Mesenchymal stem cell (in vitro differentiated cells and primary cell): Measurements from ENCODE around the gene TRHDE.

Source experiments
- DNase-seq: peaks from one replicate; pipeline ENCODE4 v3.0.0-alpha.2; 2013
- H2AFZ ChIP-seq: one replicate; pipeline ENCODE4 v1.6.1; 2013; ENCODE audit warnings: low read depth, mild to moderate bottlenecking, control low read depth, inconsistent platforms, low read length, moderate library complexity
- H2AK5ac ChIP-seq: 2 replicates; pipeline ENCODE4 v1.6.1; 2013; ENCODE audit warnings: low read length, moderate library complexity, mild to moderate bottlenecking, inconsistent platforms; ENCODE audit not compliant: severe bottlenecking
- H2BK120ac ChIP-seq: one replicate; pipeline ENCODE4 v1.6.1; 2013; ENCODE audit warnings: low read depth, mild to moderate bottlenecking, inconsistent platforms, low read length, moderate library complexity
- H2BK12ac ChIP-seq, 2 experiments: one replicate each; pipeline ENCODE4 v1.6.1; 2013; ENCODE audit warnings: inconsistent platforms in 2 of 2, low read length in 2 of 2, mild to moderate bottlenecking in 2 of 2, moderate library complexity in 2 of 2, control low read depth in 1 of 2
- H2BK15ac ChIP-seq: one replicate; pipeline ENCODE4 v1.6.1; 2013; ENCODE audit warnings: mild to moderate bottlenecking, low read depth, inconsistent platforms; ENCODE audit not compliant: poor library complexity, severe bottlenecking
- H2BK5ac ChIP-seq: 2 replicates; pipeline ENCODE4 v1.6.1; 2013; ENCODE audit warnings: low read depth, mild to moderate bottlenecking, low read length, control low read depth, inconsistent platforms; ENCODE audit not compliant: poor library complexity, severe bottlenecking
- H3K14ac ChIP-seq, 2 experiments: one replicate each; pipeline ENCODE4 v1.6.1; 2013; ENCODE audit warnings: inconsistent platforms in 2 of 2, low read length in 2 of 2, control low read depth in 1 of 2, mild to moderate bottlenecking in 1 of 2, moderate library complexity in 1 of 2
- H3K18ac ChIP-seq, 2 experiments: one replicate each; pipeline ENCODE4 v1.6.1; 2013; ENCODE audit warnings: inconsistent platforms in 2 of 2, low read length in 2 of 2, control low read depth in 1 of 2, low read depth in 1 of 2, mild to moderate bottlenecking in 1 of 2
- H3K23ac ChIP-seq, 2 experiments: one replicate each; pipeline ENCODE4 v1.6.1; 2013; ENCODE audit warnings: inconsistent platforms in 2 of 2, low read length in 2 of 2, mild to moderate bottlenecking in 2 of 2, moderate library complexity in 2 of 2, control low read depth in 1 of 2
- H3K27ac ChIP-seq: 2 replicates; pipeline ENCODE4 v1.5.1; 2013; ENCODE audit warnings: mild to moderate bottlenecking, moderate library complexity, low read length, control low read depth, inconsistent platforms; ENCODE audit not compliant: poor library complexity, severe bottlenecking
- H3K27me3 ChIP-seq, 2 experiments: 2 replicates each; pipeline versions ENCODE4 v1.6.1 to v1.7.0; 2013; ENCODE audit warnings: low read length in 2 of 2, mild to moderate bottlenecking in 2 of 2, moderate library complexity in 2 of 2, control low read depth in 1 of 2, inconsistent platforms in 1 of 2; ENCODE audit not compliant: control insufficient read depth in 1 of 2, insufficient read depth in 1 of 2
- H3K36me3 ChIP-seq, 2 experiments: 2 replicates each; pipeline versions ENCODE4 v1.6.1 to v1.7.0; 2013; ENCODE audit warnings: low read length in 2 of 2, control low read depth in 1 of 2, inconsistent platforms in 1 of 2, low read depth in 1 of 2, mild to moderate bottlenecking in 1 of 2; ENCODE audit not compliant: insufficient read depth in 2 of 2, control insufficient read depth in 1 of 2
- H3K4ac ChIP-seq, 2 experiments: one replicate each; pipeline ENCODE4 v1.6.1; 2013; ENCODE audit warnings: inconsistent platforms in 2 of 2, low read length in 2 of 2, mild to moderate bottlenecking in 2 of 2, moderate library complexity in 2 of 2, control low read depth in 1 of 2, low read depth in 1 of 2
- H3K4me1 ChIP-seq: 2 replicates; pipeline ENCODE4 v1.6.1; 2013; ENCODE audit warnings: low read depth, low read length, control low read depth; ENCODE audit not compliant: control insufficient read depth, insufficient read depth
- H3K4me2 ChIP-seq: 2 replicates; pipeline ENCODE4 v1.6.1; 2013; ENCODE audit warnings: low read length, mild to moderate bottlenecking, inconsistent platforms; ENCODE audit not compliant: poor library complexity, severe bottlenecking
- H3K4me3 ChIP-seq, 2 experiments: 2 replicates each; pipeline versions ENCODE4 v1.5.1 to v1.7.0; 2013; ENCODE audit warnings: low read length in 2 of 2, mild to moderate bottlenecking in 2 of 2, control low read depth in 1 of 2, low read depth in 1 of 2; ENCODE audit not compliant: insufficient read depth in 1 of 2
- H3K79me1 ChIP-seq: replicated peaks from 2 replicates; pipeline ENCODE4 v1.6.1; 2013; ENCODE audit warnings: mild to moderate bottlenecking, control low read depth, low read length, inconsistent platforms; ENCODE audit not compliant: poor library complexity, severe bottlenecking
- H3K9ac ChIP-seq: 2 replicates; pipeline ENCODE4 v1.7.0; 2013; ENCODE audit warnings: mild to moderate bottlenecking, low read length, moderate library complexity
- H3K9me3 ChIP-seq: 2 replicates; pipeline ENCODE4 v1.7.0; 2013; ENCODE audit warnings: mild to moderate bottlenecking, low read length; ENCODE audit not compliant: control insufficient read depth
- H4K8ac ChIP-seq: one replicate; pipeline ENCODE4 v1.6.1; 2013; ENCODE audit warnings: inconsistent platforms, mild to moderate bottlenecking, low read length, moderate library complexity
- H4K91ac ChIP-seq: one replicate; pipeline ENCODE4 v1.6.1; 2013; ENCODE audit warnings: mild to moderate bottlenecking, low read length, inconsistent platforms
- WGBS: methylation state at CpG from one replicate; pipeline ENCODE4 v1.1.7; 2013; ENCODE audit warnings: mixed read lengths; 5-methylcytosine and 5-hydroxymethylcytosine counted together

TRHDE gene

GRCh38 chr12:72246370-72246769 lies 25.8 kb upstream of the TRHDE start:
- WGBS, result 79% methylated on average over 3 of the region's 4 CpGs
- Histone ChIP-seq H3K9ac (no peak overlapping the region), H3K36me3 (no peaks in the 10 kb centered on the region), H4K8ac (no peak overlapping the region), H3K79me1 (no peaks in the 10 kb centered on the region), H3K4me2 (no peak overlapping the region), H3K18ac (no peak overlapping the region), H2BK5ac (no peak overlapping the region), H2BK120ac (no peak overlapping the region), H3K4me1 (no peaks in the 10 kb centered on the region), H3K4me3 (no peak overlapping the region), H2AK5ac (no peak overlapping the region), H3K14ac (no peak overlapping the region), H2AFZ (no peak overlapping the region), H3K23ac (no peak overlapping the region), H3K4ac (no peak overlapping the region), H4K91ac (no peak overlapping the region), H2BK15ac (no peak overlapping the region), H2BK12ac (no peak overlapping the region), H3K9me3 (peaks cover 4% of the 10 kb centered on the region), H3K27me3 (no peaks in the 10 kb centered on the region), H3K27ac (no peak overlapping the region)
- DNase-seq, result no peak

GRCh38 chr12:72250346-72250745 lies 21.8 kb upstream of the TRHDE start:
- Histone ChIP-seq H3K23ac (no peak overlapping the region), H3K18ac (no peak overlapping the region), H3K27me3 (no peaks in the 10 kb centered on the region), H4K8ac (no peak overlapping the region), H2BK12ac (no peak overlapping the region), H3K9ac (no peak overlapping the region), H2BK15ac (no peak overlapping the region), H3K4me3 (no peak overlapping the region), H3K4me2 (no peak overlapping the region), H3K4ac (no peak overlapping the region), H3K79me1 (no peaks in the 10 kb centered on the region), H2BK120ac (no peak overlapping the region), H3K36me3 (no peaks in the 10 kb centered on the region), H4K91ac (no peak overlapping the region), H3K27ac (no peak overlapping the region), H2BK5ac (no peak overlapping the region), H2AFZ (no peak overlapping the region), H3K9me3 (peaks cover 9% of the 10 kb centered on the region), H3K14ac (no peak overlapping the region), H3K4me1 (no peaks in the 10 kb centered on the region), H2AK5ac (no peak overlapping the region)
- no peak for DNase-seq
- 88% methylated on average over 2 of the region's 2 CpGs for whole genome bisulfite sequencing

GRCh38 chr12:72256725-72257124 lies 15.4 kb upstream of the TRHDE start:
- Histone ChIP-seq H2BK12ac (no peak overlapping the region), H3K14ac (no peak overlapping the region), H4K8ac (no peak overlapping the region), H3K9me3 (peaks cover under 1% of the 10 kb centered on the region), H3K4me2 (no peak overlapping the region), H3K79me1 (no peaks in the 10 kb centered on the region), H2BK120ac (no peak overlapping the region), H4K91ac (no peak overlapping the region), H3K4me1 (no peaks in the 10 kb centered on the region), H2BK15ac (no peak overlapping the region), H2AFZ (no peak overlapping the region), H3K18ac (no peak overlapping the region), H3K36me3 (no peaks in the 10 kb centered on the region), H3K27ac (no peak overlapping the region), H3K4me3 (no peak overlapping the region), H3K27me3 (no peaks in the 10 kb centered on the region), H2AK5ac (no peak overlapping the region), H2BK5ac (no peak overlapping the region), H3K23ac (no peak overlapping the region), H3K4ac (no peak overlapping the region), H3K9ac (no peak overlapping the region)
- DNase-seq, result no peak
- 100% methylated on average over 1 of the region's 1 CpG for WGBS

GRCh38 chr12:72261885-72262284 lies 10.3 kb upstream of the TRHDE start:
- Histone ChIP-seq H2BK12ac (no peak overlapping the region), H3K27me3 (no peaks in the 10 kb centered on the region), H3K9me3 (no peaks in the 10 kb centered on the region)

More at GRCh38 chr12:72261885-72262284, 10.3 kb upstream of the TRHDE start:
- Histone ChIP-seq H2BK5ac (no peak overlapping the region), H3K4ac (no peak overlapping the region), H3K14ac (no peak overlapping the region), H3K9ac (no peak overlapping the region), H2AK5ac (no peak overlapping the region), H3K79me1 (no peaks in the 10 kb centered on the region), H3K36me3 (no peaks in the 10 kb centered on the region), H3K18ac (no peak overlapping the region), H4K8ac (no peak overlapping the region), H4K91ac (no peak overlapping the region), H3K4me1 (no peaks in the 10 kb centered on the region), H3K27ac (no peak overlapping the region), H3K23ac (no peak overlapping the region), H2BK15ac (no peak overlapping the region), H2BK120ac (no peak overlapping the region), H3K4me2 (no peak overlapping the region), H3K4me3 (no peak overlapping the region), H2AFZ (no peak overlapping the region)
- DNase-seq, result no peak
- WGBS, result no CpG with 5 or more reads among the region's 2 CpGs
